Activated CD4-positive, CD25-positive, alpha-beta regulatory T cell (primary cell): ENCODE results near the gene RBCK1.
"Not testable (repeated sequence)": the region's sequence is repeated elsewhere in the genome, so short reads cannot be mapped to it uniquely, and the experiment has no call there.

ENCODE experiments used
- DNase-seq, 4 experiments: peaks; one replicate each; lab custom pipeline; 2025; lab: John Stamatoyannopoulos, UW

Gene RBCK1

GRCh38 chr20:472889-473292, 64.8 kb downstream of the RBCK1 start:
- no peak for DNase-seq

GRCh38 chr20:474581-474980, 66.5 kb downstream of the RBCK1 start:
- DNase-seq: no peak

- no peak for DNase-seq
Observed at GRCh38 chr20:475463-476357, 67.6 kb downstream of the RBCK1 start.

GRCh38 chr20:476561-477249, 68.6 kb downstream of the RBCK1 start:
- DNase-seq: not testable (repeated sequence)

- DNase-seq: no peak
Observed at GRCh38 chr20:478010-478948, 70.2 kb downstream of the RBCK1 start.

- DNase-seq: no peak
Observed at GRCh38 chr20:478949-479429, 70.9 kb downstream of the RBCK1 start.

GRCh38 chr20:479487-479886, 71.4 kb downstream of the RBCK1 start:
- DNase-seq: no peak

- no peak for DNase-seq
Observed at GRCh38 chr20:480044-480443, 71.9 kb downstream of the RBCK1 start.

GRCh38 chr20:481167-481566, 73.1 kb downstream of the RBCK1 start:
- no peak for DNase-seq
